GM21515 (cell line): Measurements from ENCODE around the gene CLDN5.

Experiments
- ATAC-seq: cut with Tn5 transposase; IDR thresholded peaks from one replicate; pipeline ENCODE4 v1.9.1; 2021; ENCODE audit not compliant: unreplicated experiment

Gene CLDN5

DNA sequence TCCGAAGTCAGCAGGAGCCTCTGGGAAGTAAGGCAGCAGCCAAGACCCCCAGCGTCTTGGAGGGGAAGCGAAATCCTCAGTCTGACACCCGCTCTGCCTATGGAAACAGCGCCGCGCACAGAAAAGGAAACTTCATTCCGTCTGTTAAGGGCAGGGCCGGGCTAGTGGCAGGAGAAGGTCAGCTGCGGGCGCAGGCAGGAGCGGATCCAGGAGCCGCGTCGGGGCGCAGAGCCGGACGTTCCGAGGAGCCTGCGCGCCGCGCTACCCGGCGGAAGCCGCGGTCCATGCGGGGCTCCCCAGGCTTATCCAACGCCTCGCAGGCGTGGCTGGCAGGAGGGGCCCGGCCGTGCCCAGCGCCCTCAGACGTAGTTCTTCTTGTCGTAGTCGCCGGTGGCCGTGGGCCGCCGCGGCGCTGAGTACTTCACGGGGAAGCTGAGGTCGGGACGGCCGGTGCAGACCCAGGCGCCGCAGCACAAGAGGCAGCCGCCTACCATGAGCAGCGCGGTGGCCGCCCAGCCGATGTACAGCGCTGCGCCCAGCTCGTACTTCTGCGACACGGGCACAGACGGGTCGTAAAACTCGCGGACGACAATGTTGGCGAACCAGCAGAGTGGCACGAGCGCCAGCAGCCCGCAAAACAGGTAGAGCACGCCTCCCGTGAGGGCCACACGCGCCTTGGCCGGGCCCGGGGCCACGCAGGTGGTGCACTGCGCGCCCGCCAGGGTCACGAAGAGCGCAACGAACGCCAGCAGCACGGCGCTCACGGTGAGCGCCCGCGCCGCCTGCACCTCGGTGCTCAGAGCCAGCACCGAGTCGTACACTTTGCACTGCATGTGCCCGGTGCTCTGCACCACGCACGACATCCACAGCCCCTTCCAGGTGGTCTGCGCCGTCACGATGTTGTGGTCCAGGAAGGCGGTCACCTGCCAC, 705 bp downstream of the CLDN5 start:
- no peak for ATAC-seq

DNA sequence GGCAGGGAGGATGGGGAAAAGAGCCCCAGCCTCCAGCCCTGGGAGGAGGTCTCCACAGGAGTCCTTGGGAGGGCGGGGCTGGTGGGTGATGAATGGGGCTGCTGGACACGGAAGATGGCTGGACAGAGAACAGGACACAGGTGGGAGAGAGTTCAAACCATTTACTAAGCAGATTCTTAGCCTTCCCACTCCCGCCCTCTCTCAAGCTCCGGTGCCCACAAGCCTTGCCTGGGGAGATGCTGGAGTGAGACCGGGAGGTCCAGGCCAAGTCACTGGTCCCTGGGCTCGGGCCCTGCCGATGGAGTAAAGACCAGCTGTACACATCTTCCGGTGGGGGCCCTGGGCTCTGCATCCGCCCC, 1.4 kb downstream of the CLDN5 start:
- ATAC-seq, result no peak

DNA sequence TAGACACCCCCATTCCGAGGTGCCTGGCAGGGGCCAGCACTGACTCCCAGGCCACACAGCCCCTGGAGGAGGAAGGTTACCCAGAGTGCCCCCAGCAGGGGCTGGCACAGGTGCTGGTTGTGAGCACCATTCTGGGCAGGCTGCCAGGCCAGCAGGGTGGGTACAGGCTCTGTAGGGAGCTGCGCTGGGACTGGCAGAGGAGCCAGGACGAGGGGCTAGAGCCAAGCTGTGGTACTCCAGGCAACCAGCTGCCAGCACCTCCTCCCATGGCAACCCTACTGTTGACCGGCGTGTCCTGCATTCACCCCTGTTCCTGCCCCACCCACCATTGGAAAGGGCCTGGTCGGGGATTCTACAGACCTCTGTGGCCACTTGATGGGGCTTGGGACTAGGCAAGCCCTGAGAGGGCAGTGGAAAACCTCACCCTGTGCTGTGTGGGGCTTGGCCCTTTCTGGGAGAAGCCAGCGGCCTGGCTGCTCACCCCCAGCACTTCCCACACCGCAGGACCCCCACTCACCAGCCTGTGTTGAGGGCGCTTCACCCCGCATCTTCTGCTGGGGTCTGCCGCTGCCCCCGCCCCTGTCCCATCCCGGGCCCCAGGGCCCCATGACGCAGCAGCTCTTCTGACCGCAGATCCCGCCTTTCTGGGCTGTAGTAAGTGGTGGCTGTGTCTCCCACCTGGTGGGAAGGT, 1.9 kb downstream of the CLDN5 start:
- ATAC-seq, result no peak

DNA sequence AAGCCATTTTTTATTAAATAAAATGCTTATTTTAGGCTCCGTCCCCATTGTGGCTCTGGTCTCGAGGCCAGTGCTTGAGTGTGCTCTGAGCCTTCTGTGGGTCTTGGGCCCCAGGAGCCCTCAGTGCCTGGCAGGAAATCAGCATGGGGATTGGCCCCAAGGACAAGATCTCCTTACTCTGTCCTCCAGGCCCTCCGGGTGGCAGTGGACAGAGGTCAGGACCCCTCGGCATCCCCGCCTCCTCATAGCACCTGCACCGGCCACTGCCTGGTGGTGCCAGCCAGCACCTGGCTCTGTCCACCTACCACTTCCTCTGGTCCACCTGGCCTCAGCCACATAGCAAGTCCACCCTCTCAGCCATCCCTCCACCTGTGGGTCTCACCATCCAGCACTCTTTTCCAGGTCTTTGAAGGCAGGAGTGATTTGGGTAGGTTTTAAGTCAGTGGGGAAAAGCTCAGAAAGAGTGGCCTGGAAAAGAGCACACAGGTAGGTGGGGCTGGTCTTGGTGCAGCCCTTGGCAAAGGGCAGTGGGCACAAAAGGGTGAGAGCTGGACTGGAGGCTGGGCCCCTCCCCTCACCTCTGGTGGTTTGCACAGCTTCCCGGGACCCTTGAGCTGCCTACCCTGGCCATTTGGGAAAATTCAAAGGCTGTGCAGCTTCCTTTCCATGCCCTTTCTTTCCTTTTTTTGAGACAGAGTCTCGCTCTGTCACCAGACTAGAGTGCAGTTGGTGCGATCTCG, 3.5 kb downstream of the CLDN5 start:
- no peak for ATAC-seq

DNA sequence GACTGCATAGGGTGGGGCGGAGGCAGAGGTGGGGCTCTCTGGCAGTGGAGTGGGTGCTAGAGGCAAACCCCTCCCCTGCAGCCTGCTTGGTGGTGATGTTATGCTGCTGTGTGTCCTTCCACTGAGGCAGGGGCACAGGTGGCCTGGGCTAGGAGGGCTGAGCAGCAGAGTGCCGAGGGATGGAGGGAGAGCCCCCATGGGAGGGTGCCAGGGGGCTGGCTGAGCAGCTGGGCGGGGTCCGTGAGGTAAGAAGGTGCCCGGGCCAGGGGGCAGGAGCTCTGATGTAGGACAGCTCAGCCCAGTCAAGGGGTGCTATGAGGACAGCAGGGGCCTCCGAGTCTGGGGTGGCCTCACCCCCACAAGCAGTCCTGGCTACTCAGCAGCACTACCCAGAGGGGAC, 4.2 kb downstream of the CLDN5 start:
- no peak for ATAC-seq

DNA sequence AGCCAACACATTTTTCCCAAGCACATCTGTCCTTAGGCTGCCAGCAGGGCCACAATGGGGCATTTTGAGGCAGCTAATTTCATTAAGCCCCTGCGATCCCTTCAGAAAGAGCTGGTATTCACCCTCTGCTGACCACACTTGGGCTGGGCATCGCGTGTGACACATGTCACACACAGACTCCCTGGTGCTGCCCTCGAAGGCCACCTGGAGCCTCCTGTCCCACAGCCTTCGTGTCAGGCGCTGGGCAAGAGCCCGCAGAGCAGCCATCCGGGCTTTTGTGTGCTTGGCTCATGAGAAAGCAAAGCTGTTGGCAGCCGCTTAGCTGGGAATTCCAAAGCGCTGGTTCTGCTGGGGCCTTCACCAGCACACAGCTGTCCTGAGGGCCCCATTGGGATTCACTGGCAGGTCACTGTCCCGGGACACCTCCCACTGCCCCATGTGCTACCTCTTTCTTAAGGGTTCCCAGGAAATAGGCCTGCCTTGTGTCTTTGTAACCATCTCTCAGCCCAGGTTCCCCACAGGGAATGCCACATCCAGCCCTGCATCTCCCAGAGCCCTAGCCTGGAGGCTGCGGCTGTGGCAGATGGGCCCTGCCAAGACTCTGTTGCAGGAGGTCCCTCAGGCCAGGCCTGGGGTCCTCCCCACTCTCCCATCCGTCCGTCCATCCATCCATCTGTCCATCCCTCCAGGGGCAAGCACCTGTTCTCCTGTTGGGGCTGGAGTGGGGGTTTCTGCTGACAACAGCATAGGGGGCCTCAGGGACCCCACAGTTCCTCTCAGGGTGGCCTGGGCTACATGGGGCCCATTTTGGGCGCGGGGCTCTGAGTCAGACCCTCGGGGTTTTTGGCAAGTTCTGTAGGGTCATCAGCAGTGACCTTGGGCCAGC, 4.9 kb downstream of the CLDN5 start:
- ATAC-seq, result no peak

DNA sequence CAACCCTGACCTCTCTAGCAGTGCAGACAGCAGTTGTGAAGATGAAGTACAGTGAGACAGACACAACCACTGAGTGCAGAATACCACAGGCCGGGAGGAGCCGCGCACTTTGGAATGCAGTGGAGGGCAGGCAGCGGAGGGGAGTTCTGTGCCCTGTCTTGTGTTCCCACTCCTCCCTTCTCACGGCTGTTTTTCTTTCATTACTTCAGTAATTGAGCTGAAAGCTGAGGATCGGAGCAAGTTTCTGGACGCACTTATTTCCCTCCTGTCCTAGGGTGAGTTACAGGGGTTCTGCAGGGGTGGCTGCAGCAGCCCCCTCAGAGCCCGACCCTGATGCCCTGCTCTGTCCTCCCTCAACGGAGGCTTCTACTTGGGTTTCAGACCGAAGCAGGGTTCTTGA, 5.6 kb downstream of the CLDN5 start:
- ATAC-seq, result no peak

DNA sequence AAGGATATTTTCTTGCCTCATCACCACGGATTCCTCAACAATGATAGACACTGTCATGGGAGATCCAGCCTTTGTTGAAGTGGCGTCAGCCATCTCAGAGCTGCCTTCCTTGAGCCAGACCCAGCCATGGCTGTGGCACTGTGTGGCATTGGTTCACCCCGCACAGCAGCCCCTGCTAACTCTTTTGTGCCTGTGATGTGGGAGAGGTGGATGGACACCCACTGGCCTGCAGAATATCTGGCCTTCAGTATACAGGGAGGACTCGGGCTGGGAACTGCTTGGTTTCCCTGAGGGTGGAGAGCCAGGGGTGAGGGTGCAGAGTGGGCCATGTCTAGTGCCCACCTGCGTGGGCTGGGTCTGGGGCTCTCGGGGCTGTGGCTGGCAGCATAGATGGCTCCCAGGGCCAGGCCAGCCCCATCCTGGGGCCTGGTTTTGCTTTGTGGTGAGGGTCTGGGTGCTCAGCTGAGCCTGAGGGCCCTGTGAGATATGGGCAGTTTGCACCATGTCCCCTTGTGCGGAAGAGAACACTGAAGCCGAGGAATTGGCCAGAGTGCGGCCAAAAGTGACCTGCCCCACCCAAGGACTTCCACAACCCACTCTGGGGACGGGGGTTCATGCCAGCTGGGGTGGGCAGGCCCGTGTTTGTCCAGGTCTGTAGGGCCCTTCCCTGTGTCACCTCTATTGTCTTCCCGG, 6.1 kb downstream of the CLDN5 start:
- ATAC-seq, result no peak

DNA sequence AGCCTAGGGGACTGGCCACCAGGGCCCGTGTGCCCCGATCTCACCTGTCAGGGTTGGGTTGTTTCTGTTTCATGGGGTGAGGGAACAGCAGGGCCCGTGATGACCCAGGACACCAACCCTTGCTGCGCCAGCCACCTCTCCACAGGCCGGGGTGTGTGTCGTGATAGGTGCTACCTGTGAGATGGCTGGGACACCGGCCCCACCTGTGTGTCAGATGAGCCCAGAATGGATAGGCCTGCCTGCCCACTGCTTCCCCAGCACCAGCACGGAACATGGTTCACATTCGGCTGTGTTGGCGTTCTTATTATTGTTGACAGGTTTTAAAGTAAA, 7.1 kb downstream of the CLDN5 start:
- no peak for ATAC-seq

DNA sequence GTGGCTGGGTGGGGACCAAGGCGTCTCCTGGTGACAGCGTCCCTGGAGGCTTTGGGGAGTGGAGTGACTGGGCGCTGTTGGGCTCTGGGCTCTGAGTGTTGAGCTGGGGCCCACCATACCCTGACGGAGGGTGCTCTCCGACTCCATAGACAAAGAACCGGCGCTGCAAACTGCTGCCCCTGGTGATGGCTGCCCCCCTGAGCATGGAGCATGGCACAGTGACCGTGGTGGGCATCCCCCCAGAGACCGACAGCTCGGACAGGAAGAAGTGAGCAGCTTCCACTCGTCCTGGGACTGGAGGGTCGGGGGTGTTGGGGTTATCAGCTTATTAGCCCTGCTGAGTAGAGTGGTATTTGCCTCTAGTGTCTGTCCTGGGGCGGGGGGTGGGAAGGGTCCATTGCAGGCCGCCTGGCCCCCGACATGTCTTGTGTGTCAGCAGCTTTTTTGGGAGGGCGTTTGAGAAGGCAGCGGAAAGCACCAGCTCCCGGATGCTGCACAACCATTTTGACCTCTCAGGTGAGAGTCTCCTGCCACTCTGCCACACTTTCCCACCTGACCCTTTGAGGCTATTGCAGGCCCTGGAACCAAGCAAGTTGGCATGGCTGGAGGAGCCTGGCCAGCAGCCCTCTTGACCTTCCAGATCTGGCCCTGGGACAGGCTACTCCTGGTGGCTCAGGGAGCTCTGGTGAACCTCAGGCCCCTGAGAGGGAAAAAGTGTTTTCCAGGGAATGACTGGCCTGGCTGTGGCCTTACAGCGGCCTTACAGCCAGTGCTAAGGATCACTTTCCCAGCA, 7.6 kb downstream of the CLDN5 start:
- ATAC-seq, result no peak

DNA sequence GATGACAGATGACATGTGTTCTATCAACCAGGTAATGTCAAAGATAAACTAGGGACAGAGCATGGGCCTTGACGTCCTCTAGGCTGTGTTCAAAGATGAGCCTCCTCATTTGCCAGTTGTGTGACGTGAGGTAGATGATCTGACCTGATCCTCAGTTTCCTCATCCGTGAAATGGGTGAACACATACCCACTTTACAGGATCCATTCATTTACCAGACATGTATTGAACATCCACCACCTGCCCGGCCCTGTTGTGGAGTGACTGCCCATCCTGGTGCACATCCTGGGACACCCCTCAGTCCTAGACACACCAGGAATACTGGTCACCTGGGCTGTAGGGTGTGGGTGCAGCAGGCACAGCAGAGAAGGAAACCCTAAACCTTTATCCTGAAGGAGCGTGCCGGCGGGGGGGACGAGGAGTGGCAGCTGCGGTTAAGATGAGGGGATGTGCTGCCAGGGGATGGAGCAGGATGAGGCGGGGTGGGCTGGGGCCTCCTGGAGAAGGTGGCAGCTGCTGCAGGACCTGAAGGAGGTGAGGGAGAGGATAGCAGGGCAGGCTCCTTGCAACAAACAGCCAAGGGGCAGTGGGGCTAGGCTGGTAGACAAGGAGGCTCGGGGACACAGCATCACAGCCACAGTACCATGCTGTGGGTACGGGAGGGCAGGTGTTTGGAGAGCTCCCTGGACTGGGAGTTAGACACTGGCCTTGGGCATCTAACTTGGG, 8.4 kb downstream of the CLDN5 start:
- no peak for ATAC-seq

DNA sequence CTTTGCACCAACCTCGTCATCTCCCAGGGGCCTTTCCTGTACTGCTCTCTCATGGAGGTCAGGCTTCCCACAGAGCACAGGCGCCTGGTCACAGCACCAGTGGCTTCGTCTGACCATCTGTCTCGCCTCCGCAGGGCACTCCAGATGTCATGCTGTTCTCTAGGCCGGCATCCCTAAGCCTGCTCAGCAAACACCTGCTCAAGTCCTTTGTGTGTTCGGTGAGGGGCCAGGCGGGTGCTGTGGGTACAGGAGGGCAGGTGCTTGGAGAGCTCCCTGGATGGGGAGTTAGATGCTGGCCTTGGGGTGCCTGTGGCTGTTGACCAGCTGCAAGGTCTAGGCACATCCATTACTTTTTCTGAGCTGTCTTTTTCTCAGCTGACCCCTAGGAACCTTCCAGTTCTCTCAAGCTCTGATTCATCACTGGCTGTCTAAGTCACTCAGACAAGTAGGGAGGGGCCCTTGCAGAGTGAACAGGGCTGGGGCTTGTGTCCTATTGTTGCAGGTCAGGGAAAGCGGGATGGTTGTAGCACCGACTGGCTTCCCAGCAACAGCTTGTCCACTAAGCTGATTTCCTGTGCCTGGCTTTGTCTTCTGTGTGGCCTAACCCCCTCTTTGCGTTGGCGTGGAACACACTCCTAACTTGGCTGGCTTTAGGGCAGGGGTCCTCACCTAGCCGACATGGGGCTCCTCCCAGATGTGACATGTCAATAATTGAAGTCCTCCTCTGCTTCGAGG, 9.2 kb downstream of the CLDN5 start:
- ATAC-seq, result no peak

DNA sequence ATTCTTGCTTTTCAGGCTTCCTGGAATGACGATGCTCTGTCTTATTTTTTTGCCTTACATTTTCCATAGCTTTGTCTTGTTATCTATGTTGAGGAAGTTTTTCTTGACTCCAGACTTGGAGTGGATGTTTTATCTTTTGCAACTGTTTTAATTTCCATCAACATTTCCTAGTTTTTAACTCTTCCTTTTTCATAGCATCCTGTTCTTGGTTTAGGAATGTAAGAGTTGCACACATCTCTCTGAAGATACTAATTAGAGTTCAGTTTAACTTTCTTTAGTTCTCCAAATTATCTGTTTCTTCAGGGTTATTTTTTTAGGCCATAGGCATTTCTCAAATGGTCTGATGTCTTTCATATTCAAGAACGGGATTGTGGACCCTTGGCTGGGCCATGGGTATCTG, 10.4 kb downstream of the CLDN5 start:
- ATAC-seq, result no peak

DNA sequence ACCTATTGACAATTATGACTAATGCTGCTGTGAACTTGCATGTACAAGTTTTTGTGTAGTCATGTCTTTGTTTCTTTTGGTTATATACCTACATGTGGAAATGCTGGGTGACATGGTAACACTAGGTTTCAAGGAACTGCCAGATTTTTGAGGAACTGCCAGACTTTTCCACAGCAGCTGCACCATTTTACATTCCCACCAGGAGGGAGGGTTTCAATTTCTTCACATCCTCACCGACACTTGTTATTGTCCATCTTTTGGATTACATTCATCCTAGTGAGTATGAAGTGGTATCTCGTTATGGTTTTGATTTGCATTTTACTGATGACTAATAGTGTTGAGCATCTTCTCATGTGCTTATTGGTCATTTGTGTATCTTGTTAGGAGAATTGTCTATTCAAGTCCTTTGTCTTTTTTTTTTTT, 13.3 kb downstream of the CLDN5 start:
- no peak for ATAC-seq

DNA sequence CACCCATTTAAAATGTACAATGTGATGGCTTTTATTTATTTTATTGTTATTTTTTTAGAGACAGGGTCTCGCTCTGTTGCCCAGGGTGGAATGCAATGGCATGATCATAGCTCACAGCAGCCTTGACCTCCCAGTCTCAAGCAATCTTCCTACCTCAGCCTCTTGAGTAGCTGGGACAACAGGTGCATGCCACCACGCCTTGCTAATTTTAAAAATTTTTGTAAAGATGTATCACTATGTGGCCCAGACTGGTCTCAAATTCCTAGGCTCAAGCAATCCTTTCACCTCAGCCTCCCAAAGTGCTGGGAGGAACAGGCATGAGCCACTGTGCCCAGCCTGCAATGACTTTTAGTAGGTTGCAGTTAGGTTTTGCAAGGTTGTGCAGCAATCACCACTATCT, 14.3 kb downstream of the CLDN5 start:
- ATAC-seq, result no peak

DNA sequence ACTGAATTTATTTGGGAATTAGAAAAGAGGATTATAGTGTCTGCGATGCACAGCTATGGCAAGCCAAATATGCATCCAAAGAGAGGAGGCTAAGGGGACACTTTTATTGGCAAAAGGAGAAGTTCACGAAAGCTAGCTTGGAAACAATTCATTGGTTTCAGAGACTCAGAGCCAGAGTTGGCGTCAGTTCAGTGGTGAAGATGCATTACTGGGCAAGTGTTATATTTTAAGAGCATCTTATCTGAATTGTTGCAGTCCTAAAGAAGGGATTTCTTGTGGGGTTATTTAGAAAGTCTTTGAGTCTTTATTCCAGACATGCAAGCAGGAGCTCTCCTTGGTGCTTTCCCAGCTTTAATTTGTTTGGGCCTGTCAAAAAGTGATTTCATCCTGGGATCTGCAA, 15.0 kb downstream of the CLDN5 start:
- ATAC-seq, result no peak

DNA sequence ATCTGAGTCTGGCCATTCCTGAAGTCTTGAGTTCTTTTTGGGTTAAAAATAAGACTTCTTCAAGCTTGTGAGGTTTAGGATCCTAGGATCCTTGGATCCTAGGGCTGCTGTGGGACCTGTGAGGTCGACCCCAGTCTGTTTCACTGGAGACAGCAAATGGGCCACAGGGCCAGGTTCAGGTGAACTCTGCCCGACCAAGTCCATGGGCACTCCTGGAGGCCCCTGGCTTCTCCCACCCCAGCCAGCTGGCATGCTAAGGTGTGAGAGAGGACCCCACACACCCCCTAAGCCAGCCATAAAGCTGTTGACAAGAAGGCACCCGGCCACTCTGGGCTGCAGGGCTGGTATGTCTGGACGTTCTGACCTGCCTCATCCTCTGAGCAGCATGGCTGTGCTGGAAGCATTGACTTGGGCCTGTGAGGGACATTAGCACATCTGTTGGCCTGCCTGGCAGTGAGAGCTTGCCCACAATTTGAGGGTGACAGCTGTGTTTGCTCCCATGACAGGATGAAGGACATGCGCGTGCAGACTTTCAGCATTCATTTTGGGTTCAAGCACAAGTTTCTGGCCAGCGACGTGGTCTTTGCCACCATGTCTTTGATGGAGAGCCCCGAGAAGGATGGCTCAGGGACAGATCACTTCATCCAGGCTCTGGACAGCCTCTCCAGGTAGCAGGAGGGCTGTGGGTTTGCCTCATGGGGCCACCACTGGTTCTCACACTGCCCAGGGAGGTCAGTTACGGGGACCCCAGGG, 16.0 kb downstream of the CLDN5 start:
- no peak for ATAC-seq

DNA sequence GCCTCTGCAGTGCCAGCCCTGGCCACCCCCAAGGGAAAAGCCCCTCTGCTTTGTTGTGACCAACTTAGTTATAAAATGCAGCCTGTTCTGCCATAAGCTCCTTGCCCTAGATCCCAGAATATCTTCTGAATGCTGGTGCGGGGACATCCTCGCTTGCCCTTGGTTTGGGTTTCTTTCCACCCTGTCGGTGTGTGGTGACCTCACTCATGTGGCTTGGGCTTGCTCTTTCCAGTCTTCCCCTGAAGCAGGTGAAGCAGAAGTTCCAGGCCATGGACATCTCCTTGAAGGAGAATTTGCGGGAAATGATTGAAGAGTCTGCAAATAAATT, 16.7 kb downstream of the CLDN5 start:
- ATAC-seq, result no peak
